GM03348 (cell line): Measurements from ENCODE around the gene CCDC136.

ENCODE experiments used
- DNase-seq: peaks from one replicate; pipeline ENCODE4 v3.0.0; 2012; ENCODE audit warnings: low spot score

The CCDC136 gene

DNA sequence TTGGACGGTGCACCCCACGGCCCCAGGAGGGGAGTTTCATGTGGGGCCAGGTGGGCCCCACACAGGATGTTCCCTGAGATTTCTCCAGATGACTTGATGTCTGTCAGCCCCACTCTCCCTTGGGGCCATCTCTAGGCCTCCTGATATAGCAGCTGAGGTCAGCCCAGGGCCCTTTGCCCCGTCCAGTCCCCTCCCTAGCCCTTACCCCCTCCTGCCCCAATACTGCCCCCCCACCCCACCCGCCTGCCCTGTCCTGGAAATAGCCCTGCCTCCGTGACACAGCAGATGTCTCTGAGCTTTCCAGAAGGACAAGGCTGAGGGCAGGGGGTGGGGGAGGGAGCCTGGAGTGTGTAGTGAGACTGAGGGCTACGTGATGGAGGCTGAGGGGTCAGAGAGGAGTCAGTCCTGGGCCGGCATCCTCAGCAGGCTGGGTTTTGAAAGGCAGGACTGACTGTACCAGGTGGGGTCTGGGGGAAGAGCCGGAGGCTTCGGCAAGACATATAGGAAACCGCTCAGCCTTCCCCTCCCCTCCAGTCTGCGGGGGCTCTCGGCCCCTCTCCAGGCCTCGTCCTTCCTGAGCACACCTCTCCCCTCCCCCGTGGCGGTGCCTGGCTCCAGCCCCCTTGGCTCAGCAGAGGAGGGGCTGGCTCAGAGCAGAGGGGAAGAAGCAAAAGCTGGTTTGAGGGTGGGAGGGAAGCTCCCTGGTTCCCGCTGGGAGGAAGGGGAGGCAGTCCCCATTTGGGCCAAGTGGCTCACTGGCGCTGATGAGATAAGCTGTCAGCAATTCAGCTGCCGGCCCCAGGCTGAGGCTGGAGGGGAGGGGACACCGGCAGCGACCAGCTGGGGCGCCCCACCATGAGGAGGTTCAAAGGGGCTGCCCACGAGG lies 40.5 kb downstream of the CCDC136 start:
- peak; percentile 62 for DNase-seq

DNA sequence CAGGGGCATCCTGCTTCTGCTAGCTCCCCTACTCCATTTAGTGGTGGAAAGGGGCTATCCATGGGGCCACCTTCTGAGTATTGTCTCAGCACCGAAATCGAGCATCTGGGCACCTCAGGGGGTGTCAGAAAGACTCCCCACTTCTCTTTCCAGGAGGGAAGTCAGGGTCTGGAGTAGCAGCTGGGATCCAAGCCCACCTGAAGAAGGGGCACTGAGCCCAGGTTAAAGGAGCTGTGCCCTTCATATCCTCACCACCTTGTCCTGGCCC lies 41.0 kb downstream of the CCDC136 start:
- no peak for DNase-seq

DNA sequence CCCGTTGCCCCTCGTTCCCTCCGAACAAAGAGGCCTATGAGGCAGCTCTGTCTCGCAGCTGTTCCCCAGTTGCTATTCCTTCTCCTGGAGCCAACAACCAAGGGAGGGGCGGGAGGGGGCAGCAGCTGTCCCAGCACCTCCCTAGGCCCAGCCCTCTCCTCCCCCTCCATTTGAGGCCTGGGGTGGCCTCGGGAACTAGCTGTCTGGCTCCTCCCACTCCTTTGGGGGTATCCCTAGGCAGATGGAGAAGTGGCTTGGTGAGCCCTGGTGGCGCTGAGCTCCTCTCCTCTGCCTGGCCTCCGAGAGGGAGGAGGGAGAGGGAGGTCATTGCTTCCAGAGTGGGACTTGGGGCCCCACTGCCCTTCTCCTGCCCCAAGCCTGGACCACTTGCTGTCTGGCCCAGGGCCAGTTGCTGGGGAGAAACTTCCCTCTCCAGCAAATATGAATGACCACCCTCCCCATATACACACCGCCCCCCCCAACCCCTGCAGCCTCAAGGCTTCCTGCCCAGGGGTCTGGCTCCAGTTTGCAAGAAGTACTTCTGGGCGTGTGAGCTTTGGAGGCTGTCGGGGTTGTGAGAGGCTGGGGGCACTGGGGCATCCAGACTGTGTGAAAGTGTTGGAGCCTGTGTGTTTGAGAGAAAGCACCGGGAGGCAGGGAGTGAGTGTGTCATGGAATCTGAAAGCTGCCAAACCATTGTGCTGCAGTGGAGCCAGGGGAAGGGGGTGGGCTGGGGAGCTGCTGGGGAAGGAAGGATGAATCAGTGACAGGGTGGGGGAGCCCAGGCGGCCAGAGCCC lies 41.6 kb downstream of the CCDC136 start:
- peak; percentile 88 for DNase-seq

DNA sequence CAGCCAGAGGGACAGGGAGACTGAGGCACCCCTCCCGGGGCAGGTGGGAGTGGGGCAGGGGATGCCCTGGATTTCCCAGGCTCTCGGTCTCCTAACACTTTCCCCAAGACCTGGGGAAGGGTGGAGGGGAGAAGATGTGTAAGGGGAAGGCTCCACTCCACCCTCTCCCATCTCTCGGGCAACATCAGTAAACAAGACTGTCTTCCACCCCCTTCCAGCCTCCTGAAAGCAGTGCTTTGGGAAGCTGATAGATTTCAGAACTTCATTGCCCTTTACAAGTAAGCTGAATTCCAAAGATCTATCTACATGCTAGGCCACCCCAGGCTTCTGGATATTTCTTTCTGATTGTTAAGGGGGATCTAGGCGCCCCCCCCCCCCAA lies 42.2 kb downstream of the CCDC136 start:
- DNase-seq: no peak

DNA sequence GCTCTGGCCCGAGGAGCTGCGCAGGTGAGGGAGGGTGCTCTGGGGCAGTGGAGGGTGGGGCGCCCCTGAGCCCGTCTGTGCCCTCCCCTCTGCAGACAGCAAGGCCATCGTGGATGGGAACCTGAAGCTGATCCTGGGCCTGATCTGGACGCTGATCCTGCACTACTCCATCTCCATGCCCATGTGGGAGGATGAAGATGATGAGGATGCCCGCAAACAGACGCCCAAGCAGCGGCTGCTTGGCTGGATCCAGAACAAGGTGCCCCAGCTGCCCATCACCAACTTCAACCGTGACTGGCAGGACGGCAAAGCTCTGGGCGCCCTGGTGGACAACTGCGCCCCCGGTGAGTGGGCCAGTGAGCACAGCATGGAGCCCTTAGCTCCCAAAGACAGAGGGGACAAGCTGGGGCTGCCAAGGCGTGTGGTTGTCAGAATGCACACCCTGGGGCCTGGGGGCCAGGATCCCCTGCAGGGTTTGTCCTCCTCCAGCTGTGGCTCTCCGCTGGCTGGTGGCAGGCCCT lies 43.5 kb downstream of the CCDC136 start:
- no peak for DNase-seq

DNA sequence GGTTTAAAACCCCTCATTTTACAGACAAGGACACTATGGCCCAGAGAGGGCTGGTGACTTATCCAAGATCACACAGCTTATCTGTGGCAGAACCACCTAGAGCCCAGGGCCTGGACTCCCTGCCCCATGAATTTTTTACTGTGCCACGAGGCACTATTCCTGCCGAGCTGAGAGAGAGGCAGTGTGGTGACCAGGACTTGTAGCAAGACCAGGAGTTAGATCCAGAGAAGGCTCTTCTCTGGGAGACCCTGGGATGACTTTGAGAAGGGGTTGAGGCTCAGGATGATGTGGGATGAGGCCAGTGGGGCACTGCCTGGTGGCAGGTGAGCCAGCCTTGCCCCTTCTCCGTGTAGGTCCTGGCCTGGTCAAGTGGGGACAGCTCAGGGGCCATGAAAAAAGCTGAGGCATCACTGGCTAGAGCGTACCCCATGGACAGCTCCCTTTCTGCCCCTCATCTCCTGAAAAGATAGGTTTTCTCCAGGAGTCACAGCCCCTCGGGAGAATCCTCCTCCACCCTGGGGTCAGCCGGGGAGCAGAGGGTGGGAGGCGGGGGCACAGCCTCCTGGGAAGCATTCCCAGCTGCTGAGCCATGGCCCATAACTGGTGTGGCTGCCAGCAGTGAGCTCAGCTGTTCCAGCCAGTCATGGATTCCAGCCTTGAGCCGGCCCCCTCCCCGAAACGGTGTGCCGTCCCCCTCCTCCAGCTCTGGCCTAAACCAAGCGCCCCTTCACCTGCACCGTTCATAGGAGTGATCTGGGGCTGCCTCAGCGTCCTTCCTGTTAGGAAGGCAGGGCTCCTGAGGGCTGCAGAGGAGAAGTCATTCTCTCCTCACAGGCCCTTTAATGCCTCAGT lies 44.2 kb downstream of the CCDC136 start:
- peak; percentile 84 for DNase-seq

DNA sequence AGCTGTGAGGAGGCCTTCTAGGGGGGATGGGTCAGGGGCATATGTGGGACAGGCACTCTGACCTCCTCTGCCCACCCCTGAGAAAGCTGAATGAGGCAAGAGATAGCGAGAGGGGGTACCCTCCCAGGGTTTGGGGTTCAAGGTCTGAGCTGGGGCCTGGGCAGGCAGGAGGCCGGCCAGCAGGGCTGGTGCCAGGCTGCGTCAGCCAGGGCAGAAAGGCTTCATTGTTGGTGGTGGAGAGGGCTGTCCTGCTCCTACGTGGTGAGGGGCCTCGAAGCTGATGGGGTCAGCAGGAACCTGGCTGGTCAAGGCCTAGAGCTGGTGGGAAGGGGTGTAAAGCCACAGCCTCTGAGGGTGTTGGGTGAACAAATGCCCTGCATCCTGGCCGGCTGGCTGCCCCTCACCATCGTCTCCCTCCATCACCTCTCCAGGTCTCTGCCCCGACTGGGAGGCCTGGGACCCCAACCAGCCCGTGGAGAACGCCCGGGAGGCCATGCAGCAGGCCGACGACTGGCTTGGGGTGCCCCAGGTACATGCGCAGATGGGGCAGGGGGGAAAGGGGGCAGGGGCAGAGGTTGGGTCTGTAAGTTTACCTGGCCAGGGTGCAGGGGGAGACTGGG lies 45.1 kb downstream of the CCDC136 start:
- no peak for DNase-seq

DNA sequence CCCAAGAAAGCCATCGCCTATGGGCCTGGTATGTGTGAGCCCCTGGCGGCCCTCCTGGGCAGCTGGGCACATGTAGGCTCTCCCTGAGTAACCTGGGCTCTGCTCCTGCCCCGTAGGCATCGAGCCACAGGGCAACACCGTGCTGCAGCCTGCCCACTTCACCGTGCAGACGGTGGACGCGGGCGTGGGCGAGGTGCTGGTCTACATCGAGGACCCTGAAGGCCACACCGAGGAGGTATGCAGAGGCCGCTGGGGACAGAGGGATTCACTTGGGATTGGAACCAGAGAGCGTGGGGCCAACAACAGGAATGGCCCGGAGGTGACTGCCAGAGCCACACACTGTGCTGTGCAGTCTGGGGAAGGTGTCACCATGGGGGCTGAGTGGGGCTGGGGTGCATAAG lies 45.8 kb downstream of the CCDC136 start:
- DNase-seq: no peak

DNA sequence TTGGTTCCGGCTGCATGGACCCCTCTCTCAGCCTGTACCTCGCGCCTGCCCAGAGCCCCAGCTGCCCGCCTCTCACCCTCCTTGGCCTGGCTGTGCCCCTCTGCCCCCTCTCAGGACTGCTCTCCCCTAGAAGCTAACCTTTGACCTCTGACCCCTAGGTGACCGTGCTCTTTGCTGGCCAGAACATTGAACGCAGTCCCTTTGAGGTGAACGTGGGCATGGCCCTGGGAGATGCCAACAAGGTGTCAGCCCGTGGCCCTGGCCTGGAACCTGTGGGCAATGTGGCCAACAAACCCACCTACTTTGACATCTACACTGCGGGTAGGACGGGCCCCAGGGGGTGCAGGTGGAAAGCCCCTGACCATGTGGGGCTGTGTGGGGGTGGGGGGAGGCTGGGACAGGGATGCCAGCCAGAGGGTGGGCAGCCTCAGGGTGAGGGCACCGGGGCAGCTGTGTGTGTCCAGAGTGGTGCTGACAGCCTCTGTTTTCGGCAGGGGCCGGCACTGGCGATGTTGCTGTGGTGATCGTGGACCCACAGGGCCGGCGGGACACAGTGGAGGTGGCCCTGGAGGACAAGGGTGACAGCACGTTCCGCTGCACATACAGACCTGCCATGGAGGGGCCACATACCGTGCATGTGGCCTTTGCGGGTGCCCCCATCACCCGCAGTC lies 46.5 kb downstream of the CCDC136 start:
- DNase-seq: no peak

DNA sequence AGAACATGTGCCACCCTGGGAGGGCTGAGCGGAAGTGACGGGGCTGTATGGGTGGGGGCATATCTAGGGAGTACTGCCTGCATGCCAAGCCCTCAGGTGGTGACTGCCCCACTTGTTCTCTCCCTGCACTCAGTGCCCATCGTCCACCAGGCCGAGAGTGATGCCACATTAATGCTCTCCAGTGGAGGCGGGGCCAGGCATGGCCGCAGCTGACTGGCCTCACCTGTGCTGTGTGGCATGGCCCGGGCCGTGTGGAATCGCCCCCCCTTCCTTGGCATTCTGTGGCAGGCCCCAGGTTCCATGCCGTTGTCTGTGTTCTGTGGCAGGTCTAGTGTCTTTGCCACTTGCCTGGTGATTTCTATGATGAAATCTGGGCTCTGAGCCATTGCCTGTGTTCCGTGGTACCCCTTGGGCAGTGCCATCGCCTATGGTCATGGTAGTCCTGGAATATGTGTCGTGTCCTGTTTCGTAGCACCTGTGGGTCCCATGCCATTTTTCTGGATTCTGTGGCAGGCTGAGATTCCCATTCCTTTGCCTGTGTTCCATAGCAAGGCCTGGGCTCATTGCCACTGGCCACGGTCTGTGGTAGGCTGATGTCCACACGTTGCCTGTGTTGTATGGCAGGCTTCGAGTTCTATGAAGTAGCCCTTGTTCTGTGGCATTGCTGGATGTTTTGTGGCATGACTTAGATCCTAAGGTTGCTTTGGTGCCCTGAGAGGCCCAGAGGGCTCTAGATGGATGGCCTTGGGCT lies 47.4 kb downstream of the CCDC136 start:
- DNase-seq: no peak

DNA sequence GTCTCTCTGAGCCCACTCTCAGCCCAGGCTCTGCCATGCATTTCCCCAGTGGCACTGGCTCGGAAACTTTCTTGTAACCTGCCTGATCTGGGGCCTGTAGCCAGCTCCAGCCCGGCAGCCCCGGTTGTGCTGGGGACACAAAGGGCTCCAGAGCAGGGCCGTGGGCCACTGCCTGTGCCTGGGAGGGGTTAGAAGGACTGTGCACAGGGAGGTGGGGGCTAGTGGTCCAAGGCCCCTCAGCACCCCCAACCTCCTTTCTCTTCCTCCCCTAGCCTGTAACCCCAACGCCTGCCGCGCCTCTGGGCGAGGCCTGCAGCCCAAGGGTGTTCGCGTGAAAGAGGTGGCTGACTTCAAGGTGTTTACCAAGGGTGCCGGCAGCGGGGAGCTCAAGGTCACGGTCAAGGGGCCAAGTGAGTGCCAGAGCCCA lies 48.0 kb downstream of the CCDC136 start:
- no peak for DNase-seq

DNA sequence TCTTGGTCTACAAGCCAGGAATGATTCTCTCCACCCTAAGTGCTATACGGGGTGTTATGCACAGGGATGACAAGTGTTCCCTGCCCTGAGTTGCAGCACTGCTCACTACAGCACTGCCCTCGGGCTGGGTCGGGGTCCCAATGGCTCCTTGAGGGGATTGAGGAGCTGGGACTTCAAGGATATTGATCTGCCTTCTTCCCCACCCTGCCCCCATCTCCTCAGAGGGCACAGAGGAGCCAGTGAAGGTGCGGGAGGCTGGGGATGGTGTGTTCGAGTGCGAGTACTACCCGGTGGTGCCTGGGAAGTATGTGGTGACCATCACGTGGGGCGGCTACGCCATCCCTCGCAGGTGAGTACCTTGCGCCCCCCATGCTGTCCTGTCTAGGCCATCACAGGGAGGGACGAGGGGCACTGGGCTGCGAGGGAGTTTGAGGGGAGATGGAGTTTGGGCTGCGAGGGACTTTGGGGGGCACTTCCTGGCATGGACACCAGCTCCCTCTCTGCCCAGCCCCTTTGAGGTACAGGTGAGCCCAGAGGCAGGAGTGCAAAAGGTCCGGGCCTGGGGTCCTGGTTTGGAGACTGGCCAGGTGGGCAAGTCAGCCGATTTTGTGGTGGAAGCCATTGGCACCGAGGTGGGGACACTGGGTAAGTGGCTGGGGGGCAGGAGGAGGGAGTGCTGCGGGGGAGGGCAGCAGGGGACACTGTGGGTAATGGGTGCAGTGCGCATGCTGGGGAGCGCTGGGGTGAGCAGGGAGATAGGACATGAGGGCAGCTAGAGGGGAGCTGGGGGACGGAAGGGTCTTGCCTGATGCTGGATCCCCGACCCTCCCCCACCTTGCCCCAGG lies 48.8 kb downstream of the CCDC136 start:
- no peak for DNase-seq

DNA sequence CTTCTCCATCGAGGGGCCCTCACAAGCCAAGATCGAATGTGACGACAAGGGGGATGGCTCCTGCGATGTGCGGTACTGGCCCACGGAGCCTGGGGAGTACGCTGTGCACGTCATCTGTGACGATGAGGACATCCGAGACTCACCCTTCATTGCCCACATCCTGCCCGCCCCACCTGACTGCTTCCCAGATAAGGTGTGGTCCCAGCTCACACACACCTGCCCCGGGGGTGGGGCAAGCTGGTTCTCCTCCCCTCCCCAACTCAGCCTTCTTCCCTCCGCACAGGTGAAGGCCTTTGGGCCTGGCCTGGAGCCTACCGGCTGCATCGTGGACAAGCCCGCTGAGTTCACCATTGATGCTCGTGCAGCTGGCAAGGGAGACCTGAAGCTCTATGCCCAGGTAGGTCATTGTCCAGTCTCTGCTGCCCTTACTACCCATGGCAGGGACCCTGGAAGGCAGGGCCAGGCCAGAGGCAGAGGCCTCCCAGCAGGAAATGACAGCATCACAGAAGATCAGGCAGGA lies 49.5 kb downstream of the CCDC136 start:
- DNase-seq: no peak

DNA sequence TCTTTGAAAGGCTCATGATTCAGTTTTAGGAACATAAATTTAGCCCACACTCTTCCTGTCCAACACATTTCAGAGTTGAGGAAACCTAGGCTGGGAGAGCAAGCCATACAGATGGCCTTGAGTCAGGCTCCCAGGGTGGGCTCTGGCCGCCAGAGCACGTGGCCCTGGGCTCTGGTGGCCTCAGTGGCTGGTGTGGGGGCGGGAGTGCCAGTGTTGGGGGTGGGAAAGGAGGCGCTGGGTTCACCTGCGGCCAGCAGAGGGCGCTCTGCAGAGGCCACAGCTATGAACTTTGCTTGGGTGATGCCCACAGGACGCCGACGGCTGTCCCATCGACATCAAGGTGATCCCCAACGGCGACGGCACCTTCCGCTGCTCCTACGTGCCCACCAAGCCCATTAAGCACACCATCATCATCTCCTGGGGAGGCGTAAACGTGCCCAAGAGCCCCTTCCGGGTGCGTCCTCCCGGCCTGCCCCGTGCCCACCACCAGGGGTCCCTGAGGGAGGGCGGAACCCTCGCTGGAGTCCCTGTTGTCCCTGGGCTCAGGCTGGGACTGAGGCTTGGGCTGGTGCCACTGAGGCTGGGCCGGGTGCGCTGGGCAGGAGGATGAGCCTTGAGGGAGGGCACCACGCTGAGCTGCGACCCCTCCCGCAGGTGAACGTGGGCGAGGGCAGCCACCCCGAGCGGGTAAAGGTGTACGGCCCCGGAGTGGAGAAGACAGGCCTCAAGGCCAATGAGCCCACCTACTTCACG lies 50.3 kb downstream of the CCDC136 start:
- DNase-seq: peak; percentile 79

DNA sequence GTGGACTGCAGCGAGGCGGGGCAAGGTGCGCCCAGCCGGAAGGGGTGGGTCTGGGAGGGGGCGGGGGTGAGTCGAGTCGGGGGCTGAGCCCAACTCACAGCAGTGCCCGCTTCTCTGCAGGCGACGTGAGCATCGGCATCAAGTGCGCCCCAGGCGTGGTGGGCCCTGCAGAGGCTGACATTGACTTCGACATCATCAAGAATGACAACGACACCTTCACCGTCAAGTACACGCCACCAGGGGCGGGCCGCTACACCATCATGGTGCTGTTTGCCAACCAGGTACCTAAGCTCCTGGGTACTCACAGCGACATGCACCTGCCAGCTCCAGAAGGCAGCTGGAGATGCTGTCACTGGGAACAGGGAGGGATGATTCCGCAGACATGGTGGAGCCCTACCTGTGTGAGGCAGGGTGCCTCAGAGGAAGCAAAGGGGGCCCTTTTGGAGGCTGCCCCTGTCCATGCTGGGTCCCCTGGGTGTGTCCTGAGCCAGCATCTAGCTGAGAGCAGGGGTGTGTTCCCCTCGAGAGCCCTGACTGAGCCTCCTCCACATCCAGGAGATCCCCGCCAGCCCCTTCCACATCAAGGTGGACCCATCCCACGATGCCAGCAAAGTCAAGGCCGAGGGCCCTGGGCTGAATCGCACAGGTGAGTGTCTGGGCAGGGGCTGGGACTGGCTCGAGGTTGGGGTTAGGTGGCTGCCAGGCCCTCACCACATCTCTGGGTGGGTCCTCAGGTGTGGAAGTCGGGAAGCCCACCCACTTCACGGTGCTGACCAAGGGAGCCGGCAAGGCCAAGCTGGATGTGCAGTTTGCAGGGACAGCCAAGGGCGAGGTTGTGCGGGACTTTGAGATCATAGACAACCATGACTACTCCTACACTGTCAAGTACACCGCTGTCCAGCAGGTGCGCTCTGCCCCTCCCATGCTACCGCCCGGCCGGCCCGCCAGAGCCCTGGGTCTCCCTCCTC lies 51.2 kb downstream of the CCDC136 start:
- no peak for DNase-seq

DNA sequence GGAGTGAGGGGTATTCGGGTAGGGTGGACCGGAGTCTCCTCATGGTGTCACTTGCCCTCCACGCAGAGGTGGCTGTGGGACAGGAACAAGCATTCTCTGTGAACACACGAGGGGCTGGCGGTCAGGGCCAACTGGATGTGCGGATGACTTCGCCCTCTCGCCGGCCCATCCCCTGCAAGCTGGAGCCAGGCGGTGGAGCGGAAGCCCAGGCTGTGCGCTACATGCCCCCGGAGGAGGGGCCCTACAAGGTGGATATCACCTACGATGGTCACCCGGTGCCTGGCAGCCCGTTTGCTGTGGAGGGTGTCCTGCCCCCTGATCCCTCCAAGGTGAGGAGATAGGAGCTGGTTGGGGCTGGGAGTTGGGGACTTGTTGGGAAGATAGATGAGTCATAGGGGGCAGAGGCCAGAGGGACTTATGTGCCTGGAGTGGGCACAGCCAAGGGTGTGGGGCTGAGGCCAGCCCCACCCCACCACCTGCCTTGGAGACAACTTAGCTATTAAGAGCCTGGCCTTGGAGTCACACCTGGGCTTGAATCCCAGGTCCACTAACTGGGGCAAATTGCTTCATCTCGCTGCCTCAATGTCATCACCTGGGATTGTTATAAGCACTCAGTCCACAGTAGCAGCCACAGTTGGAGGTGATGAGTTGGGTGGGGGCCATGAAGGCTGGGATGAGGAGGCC lies 52.3 kb downstream of the CCDC136 start:
- no peak for DNase-seq

DNA sequence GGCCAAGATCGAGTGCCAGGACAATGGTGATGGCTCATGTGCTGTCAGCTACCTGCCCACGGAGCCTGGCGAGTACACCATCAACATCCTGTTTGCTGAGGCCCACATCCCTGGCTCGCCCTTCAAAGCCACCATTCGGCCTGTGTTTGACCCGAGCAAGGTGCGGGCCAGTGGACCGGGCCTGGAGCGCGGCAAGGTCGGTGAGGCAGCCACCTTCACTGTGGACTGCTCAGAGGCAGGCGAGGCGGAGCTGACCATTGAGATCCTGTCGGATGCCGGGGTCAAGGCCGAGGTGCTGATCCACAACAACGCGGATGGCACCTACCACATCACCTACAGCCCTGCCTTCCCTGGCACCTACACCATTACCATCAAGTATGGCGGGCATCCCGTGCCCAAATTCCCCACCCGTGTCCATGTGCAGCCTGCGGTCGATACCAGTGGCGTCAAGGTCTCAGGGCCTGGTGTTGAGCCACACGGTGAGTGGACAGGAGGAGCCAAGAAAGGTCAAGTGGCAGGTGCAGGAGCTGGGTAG lies 53.1 kb downstream of the CCDC136 start:
- no peak for DNase-seq
